Neural progenitor cell (in vitro differentiated cells): ENCODE measurements around the gene MED1. TPM values are rescaled to one million over a fixed set of nuclear protein-coding genes. Genes with fewer than 3 reads are reported as not detected.

ENCODE experiments used
- DNase-seq: peaks from one replicate; pipeline ENCODE4 v3.0.0-alpha.2; 2016; ENCODE audit warnings: low spot score
- H2AFZ ChIP-seq: fragments of 200-600 bp; sonication (generic); replicated peaks from 2 replicates; pipeline ENCODE4 v1.6.1; 2016; ENCODE audit warnings: antibody characterized with exemption
- H3F3A ChIP-seq: fragments of 200-600 bp; sonication (generic); 2 replicates; pipeline ENCODE4 v1.6.1; 2016; ENCODE audit warnings: antibody characterized with exemption, low read depth
- H3K27ac ChIP-seq: fragments of 200-600 bp; sonication (generic); 2 replicates; pipeline ENCODE4 v1.5.1; 2016; ENCODE audit warnings: mild to moderate bottlenecking
- H3K27me3 ChIP-seq: fragments of 200-600 bp; sonication (generic); 2 replicates; pipeline ENCODE4 v1.6.1; 2016; ENCODE audit warnings: mild to moderate bottlenecking, moderate library complexity
- H3K36me3 ChIP-seq: fragments of 200-600 bp; sonication (generic); 2 replicates; pipeline ENCODE4 v1.5.1; 2016
- H3K4me1 ChIP-seq: fragments of 200-600 bp; sonication (generic); 2 replicates; pipeline ENCODE4 v1.6.1; 2016; ENCODE audit warnings: mixed run types
- H3K4me2 ChIP-seq: fragments of 200-600 bp; sonication (generic); 2 replicates; pipeline ENCODE4 v1.6.1; 2016
- H3K4me3 ChIP-seq: fragments of 200-600 bp; sonication (generic); 2 replicates; pipeline ENCODE4 v1.5.1; 2016
- H3K79me2 ChIP-seq: fragments of 200-600 bp; sonication (generic); 2 replicates; pipeline ENCODE4 v1.6.1; 2016; ENCODE audit warnings: low read depth
- H3K9ac ChIP-seq: fragments of 200-600 bp; sonication (generic); 2 replicates; pipeline ENCODE4 v1.6.1; 2016
- H3K9me3 ChIP-seq: fragments of 200-600 bp; sonication (generic); 2 replicates; pipeline ENCODE4 v1.5.1; 2016; ENCODE audit warnings: low read depth
- H4K20me1 ChIP-seq: fragments of 200-600 bp; sonication (generic); 2 replicates; pipeline ENCODE4 v1.6.1; 2016; ENCODE audit warnings: low read depth
- H3K27ac Mint-ChIP-seq: 3 replicates; pipeline ENCODE4 v1.8.0; 2021; ENCODE audit warnings: mixed read lengths
- H3K27me3 Mint-ChIP-seq: 2 replicates; pipeline ENCODE4 v1.8.0; 2022; ENCODE audit warnings: low read depth, mild to moderate bottlenecking, inconsistent platforms, moderate library complexity, mixed read lengths; ENCODE audit not compliant: insufficient read depth
- H3K36me3 Mint-ChIP-seq: 3 replicates; pipeline ENCODE4 v1.8.0; 2021; ENCODE audit warnings: mixed read lengths
- H3K4me1 Mint-ChIP-seq: 3 replicates; pipeline ENCODE4 v1.8.0; 2021; ENCODE audit warnings: mixed read lengths
- H3K4me3 Mint-ChIP-seq: 3 replicates; pipeline ENCODE4 v1.8.0; 2021; ENCODE audit warnings: mild to moderate bottlenecking, moderate library complexity, mixed read lengths
- H3K9me3 Mint-ChIP-seq: 3 replicates; pipeline ENCODE4 v1.8.0; 2020; ENCODE audit warnings: mixed read lengths
- EZH2 ChIP-seq: fragments of 200-600 bp; sonication (generic); IDR thresholded peaks from 2 replicates; pipeline ENCODE4 v1.6.1; 2017; ENCODE audit warnings: antibody characterized with exemption, mild to moderate bottlenecking, moderate library complexity
- EZH2phosphoT487 ChIP-seq: fragments of 200-600 bp; sonication (generic); IDR thresholded peaks from 2 replicates; pipeline ENCODE4 v1.6.1; 2017; ENCODE audit warnings: antibody characterized with exemption
- total RNA-seq: library from RNA; depleted of rRNA; stranded (reverse); fragments of >200 nt; gene quantifications from 2 replicates; pipeline ENCODE4 v1.2.3, GENCODE V29; 2015; ENCODE audit warnings: low replicate concordance
- TF ChIP-seq, protein P1 (sequence below): fragments of 200-600 bp; sonication (generic); IDR thresholded peaks from 2 replicates; pipeline ENCODE4 v1.5.1; 2017; ENCODE audit warnings: antibody characterized with exemption, mild to moderate bottlenecking

The MED1 gene
- total RNA-seq, 1 donor from 2014 or later = 35.6 TPM

DNA sequence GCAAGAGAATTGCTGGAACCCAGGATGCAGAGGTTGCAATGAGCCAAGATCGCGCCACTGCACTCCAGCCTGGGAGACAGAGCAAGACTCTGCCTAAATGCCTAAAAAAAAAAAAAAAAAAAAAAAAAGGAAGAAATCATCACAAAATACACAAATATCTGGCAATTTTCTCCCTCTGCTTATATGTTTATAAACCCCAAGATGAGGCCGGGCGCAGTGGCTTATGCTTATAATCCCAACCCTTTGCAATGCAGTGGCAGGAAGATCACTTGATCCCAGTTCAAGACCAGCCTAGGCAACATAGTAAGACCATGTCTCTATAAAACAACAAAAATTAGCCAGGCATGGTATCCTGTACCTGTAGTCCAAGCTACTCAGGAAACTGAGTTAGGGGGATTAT lies 21.5 kb downstream of the MED1 start:
- Histone ChIP-seq H2AFZ (no peak overlapping the region), H3K4me3 (no peak overlapping the region), H3K4me2 (no peak overlapping the region), H3K9me3 (no peaks in the 10 kb centered on the region), H3F3A (no peaks in the 10 kb centered on the region), H3K36me3 (peaks cover 6% of the 10 kb centered on the region), H3K4me1 (no peaks in the 10 kb centered on the region), H3K79me2 (no peaks in the 10 kb centered on the region), H3K27ac (no peak overlapping the region), H4K20me1 (no peaks in the 10 kb centered on the region), H3K9ac (no peak overlapping the region), H3K27me3 (no peaks in the 10 kb centered on the region)
- no peak for DNase-seq
- no peak overlapping the region for H3K4me3 Mint-ChIP-seq
- H3K27ac Mint-ChIP-seq = no peak overlapping the region
- H3K27me3 Mint-ChIP-seq = no peaks in the 10 kb centered on the region
- no peaks in the 10 kb centered on the region for H3K9me3 Mint-ChIP-seq
- no peaks in the 10 kb centered on the region for H3K4me1 Mint-ChIP-seq
- TF ChIP-seq EZH2phosphoT487 = no peak
- H3K36me3 Mint-ChIP-seq = peaks cover 14% of the 10 kb centered on the region

DNA sequence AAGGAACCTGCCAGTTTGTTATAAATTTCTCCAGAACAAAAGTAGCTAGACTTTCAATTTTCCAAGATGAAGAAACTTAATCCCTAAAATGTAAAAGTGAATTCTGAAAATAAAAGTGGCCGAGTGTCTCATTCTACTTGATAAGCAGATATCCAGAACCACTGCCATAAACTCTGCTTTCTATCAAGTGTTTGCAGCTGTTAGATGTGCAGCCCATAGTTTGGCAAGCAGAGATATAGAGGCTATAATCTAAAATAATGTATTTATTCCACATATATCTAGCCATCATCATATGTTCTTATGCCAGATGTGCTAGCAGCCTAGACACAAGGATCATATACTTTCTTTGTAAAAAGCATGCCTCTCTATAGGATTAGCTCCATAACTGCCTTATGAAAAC lies 34.9 kb downstream of the MED1 start:
- Histone ChIP-seq H3K79me2 (no peaks in the 10 kb centered on the region), H3K27me3 (no peaks in the 10 kb centered on the region), H3F3A (no peaks in the 10 kb centered on the region), H4K20me1 (no peaks in the 10 kb centered on the region), H3K9ac (no peak overlapping the region), H2AFZ (no peak overlapping the region), H3K27ac (no peak overlapping the region), H3K4me3 (no peak overlapping the region), H3K4me2 (no peak overlapping the region), H3K9me3 (no peaks in the 10 kb centered on the region), H3K4me1 (no peaks in the 10 kb centered on the region), H3K36me3 (peaks cover 5% of the 10 kb centered on the region)
- Mint-ChIP-seq H3K9me3 (no peaks in the 10 kb centered on the region), H3K27ac (no peak overlapping the region), H3K4me1 (no peaks in the 10 kb centered on the region), H3K27me3 (no peaks in the 10 kb centered on the region), H3K4me3 (no peak overlapping the region), H3K36me3 (peaks cover 21% of the 10 kb centered on the region)
- TF ChIP-seq, protein P1, sequence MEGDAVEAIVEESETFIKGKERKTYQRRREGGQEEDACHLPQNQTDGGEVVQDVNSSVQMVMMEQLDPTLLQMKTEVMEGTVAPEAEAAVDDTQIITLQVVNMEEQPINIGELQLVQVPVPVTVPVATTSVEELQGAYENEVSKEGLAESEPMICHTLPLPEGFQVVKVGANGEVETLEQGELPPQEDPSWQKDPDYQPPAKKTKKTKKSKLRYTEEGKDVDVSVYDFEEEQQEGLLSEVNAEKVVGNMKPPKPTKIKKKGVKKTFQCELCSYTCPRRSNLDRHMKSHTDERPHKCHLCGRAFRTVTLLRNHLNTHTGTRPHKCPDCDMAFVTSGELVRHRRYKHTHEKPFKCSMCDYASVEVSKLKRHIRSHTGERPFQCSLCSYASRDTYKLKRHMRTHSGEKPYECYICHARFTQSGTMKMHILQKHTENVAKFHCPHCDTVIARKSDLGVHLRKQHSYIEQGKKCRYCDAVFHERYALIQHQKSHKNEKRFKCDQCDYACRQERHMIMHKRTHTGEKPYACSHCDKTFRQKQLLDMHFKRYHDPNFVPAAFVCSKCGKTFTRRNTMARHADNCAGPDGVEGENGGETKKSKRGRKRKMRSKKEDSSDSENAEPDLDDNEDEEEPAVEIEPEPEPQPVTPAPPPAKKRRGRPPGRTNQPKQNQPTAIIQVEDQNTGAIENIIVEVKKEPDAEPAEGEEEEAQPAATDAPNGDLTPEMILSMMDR = no peak
- TF ChIP-seq EZH2phosphoT487 (no peak), EZH2 (no peak)
- no peak for DNase-seq

DNA sequence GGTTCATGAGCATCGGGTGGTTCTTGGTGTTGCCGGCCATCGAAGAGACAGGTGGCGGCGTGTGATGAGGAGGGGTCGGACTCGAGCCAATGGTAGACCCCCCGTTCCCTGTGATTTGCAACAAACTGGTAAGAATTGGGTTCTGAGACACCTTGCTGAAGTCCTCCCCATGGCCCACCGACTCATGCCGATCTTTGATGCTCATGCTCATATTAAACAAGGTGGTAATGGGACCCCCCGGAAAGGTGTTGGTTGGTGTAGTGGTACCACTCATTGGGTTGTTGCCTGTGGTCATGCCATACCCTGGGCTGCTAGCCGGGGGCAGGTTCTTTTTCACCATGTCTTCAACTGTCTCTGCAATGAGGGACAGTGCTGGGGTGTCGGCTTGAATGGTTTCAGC lies 40.8 kb downstream of the MED1 start:
- H3K4me3 Mint-ChIP-seq = no peak overlapping the region
- TF ChIP-seq, protein P1 = no peak
- TF ChIP-seq EZH2 (no peak), EZH2phosphoT487 (no peak)

DNA sequence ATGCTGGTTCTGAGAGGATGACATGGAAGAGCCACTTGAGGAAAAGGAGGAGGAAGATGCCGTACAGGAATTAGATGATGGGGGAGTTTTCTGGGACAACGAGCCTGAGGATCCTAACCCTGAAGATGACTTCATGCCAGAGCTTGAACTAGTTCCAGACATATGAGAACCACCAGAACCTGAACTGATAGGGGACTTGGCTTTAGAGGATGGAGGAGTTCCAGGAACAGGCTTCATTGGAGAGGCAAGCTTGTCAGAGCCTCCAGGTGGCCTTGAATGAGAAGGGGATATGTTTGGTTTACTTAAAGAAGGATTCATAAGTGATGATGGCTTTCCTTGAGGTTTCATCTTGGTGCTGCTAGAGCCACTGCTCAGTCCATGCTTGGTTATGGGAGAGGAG lies 42.7 kb downstream of the MED1 start:
- H3K4me1 Mint-ChIP-seq = no peaks in the 10 kb centered on the region
- Histone ChIP-seq H3K27me3 (no peaks in the 10 kb centered on the region), H3F3A (peaks cover 13% of the 10 kb centered on the region), H3K9me3 (no peaks in the 10 kb centered on the region), H3K4me2 (no peak overlapping the region), H2AFZ (no peak overlapping the region), H3K9ac (no peak overlapping the region), H3K36me3 (peaks cover 6% of the 10 kb centered on the region), H4K20me1 (no peaks in the 10 kb centered on the region), H3K79me2 (no peaks in the 10 kb centered on the region), H3K4me1 (no peaks in the 10 kb centered on the region), H3K4me3 (no peak overlapping the region), H3K27ac (no peak overlapping the region)
- TF ChIP-seq, protein P1 = no peak
- TF ChIP-seq EZH2phosphoT487 = no peak
- TF ChIP-seq EZH2 = no peak
- no peak overlapping the region for H3K4me3 Mint-ChIP-seq
- H3K9me3 Mint-ChIP-seq = no peaks in the 10 kb centered on the region
- peaks cover 36% of the 10 kb centered on the region for H3K36me3 Mint-ChIP-seq
- H3K27me3 Mint-ChIP-seq = peaks cover 7% of the 10 kb centered on the region
- no peak for DNase-seq
- no peak overlapping the region for H3K27ac Mint-ChIP-seq

More for the DNA sequence above, 40.8 kb downstream of the MED1 start:
- Histone ChIP-seq H3K27me3 (no peaks in the 10 kb centered on the region), H2AFZ (no peak overlapping the region), H3K4me2 (no peak overlapping the region), H3K27ac (no peak overlapping the region), H3K36me3 (peaks cover 11% of the 10 kb centered on the region), H3K9me3 (no peaks in the 10 kb centered on the region), H3K79me2 (no peaks in the 10 kb centered on the region), H3K4me1 (no peaks in the 10 kb centered on the region), H3F3A (peaks cover 5% of the 10 kb centered on the region), H3K4me3 (no peak overlapping the region), H4K20me1 (no peaks in the 10 kb centered on the region), H3K9ac (no peak overlapping the region)
- H3K36me3 Mint-ChIP-seq = peaks cover 41% of the 10 kb centered on the region
- H3K4me1 Mint-ChIP-seq = no peaks in the 10 kb centered on the region
- DNase-seq = no peak
- peaks cover 7% of the 10 kb centered on the region for H3K27me3 Mint-ChIP-seq
- no peak overlapping the region for H3K27ac Mint-ChIP-seq
- no peaks in the 10 kb centered on the region for H3K9me3 Mint-ChIP-seq
